HG03521 (cell line): ENCODE data around the gene SPANXN1.
"Not testable (repeated sequence)": the region's sequence is repeated elsewhere in the genome, so short reads cannot be mapped to it uniquely, and the experiment has no call there.

Experiments
- ATAC-seq: cut with Tn5 transposase; IDR thresholded peaks from one replicate; pipeline ENCODE4 v1.9.1; 2021; ENCODE audit warnings: mild to moderate bottlenecking, moderate library complexity; ENCODE audit not compliant: unreplicated experiment

SPANXN1 gene, protein sequence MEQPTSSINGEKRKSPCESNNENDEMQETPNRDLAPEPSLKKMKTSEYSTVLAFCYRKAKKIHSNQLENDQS

GRCh38 chrX:145247203-145247602, at the start of gene SPANXN1:
Gene SPANXN1 (plus strand): TSS chrX:145247503. CDS start chrX:145247587, 84 bp downstream.
- ATAC-seq = not testable (repeated sequence)

GRCh38 chrX:145199078-145199477, 48.2 kb upstream of the SPANXN1 start:
- ATAC-seq = no peak

DNA sequence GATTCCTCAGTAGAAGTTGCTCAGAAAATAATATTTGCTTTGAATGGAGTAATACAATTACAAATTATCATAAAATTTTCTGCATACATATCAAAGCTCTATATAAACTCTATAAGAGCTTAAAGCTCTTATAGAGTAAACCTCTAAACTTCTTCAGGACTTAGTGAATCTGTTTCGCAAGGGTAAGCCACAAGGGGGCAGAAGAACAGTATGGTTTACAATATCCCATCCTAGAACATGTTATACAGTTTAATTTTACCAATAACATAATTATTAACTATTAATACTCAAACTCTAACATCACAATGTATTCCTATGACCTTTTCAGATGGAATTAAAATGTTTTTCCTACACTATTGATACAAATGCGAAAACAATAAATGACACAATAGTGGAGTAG, 33.8 kb upstream of the SPANXN1 start:
- ATAC-seq = no peak

DNA sequence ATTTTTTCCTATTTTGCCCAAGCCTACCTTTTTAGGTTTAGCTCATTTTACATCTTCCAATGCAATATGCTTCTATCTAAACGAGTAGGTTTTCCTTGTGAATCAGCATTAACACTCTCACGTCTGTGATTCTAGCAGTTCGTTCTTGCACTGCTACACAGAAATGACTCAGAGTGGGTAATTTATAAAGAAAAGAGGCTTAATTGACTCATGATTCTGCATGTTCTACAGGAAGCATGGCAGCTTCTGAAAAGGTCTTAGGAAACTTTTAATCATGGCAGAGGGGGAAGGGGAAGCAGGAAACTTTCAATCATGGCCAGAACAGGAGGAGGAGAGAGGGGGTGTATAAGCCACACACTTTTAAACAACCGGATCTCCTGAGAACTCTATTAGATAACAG, 44.9 kb downstream of the SPANXN1 start:
- ATAC-seq = no peak
